A549 (cell line): ENCODE results near the gene CPB2. TPM values are rescaled to one million over a fixed set of nuclear protein-coding genes. Genes with fewer than 3 reads are reported as not detected.

Experiments used
- ATAC-seq, 2 experiments: fragments of 200-7000 bp in 1 of 2; fragments of >200 bp in 1 of 2; cut with Nextera tagmentation in 1 of 2; cut with Tn5 transposase in 1 of 2; 3 replicates each; pipeline versions ENCODE4 v1.8.0 to v1.9.1; 2018 to 2020; ENCODE audit warnings: mild to moderate bottlenecking in 1 of 2, moderate library complexity in 1 of 2
- CTCF ChIA-PET: fragments of 300-600 bp; sonication (Branson Sonifier 250); formaldehyde crosslinking; extraction: SDS; loops from one replicate; lab custom pipeline; 2021; ENCODE audit warnings: antibody characterized with exemption, inconsistent platforms; lab: Yijun Ruan, JAX
- POLR2A ChIA-PET: fragments of 350-600 bp; formaldehyde crosslinking; extraction: SDS; loops from one replicate; lab custom pipeline; 2021; ENCODE audit warnings: antibody characterized with exemption, inconsistent platforms; lab: Yijun Ruan, JAX
- DNase-seq, 2 experiments: peaks; one replicate each; pipeline versions ENCODE4 v3.0.0 to v3.0.0-alpha.2; 2011 to 2016; ENCODE audit warnings: low read depth in 1 of 2, low spot score in 1 of 2
- FAIRE-seq: peaks from 2 replicates; lab custom pipeline; 2011; peaks lifted over from hg19 to GRCh38; lab: Jason Lieb, UNC
- H3K27ac ChIP-seq, 2 experiments: fragments of >200 bp; sonication (Bioruptor Twin); formaldehyde crosslinking; 3 replicates each; pipeline ENCODE4 v1.5.1; 2016 to 2017
- H3K4me1 ChIP-seq: fragments of >200 bp; sonication (Bioruptor Twin); formaldehyde crosslinking; 3 replicates; pipeline ENCODE4 v1.6.1; 2016
- H3K4me2 ChIP-seq: fragments of >200 bp; sonication (Bioruptor Twin); formaldehyde crosslinking; 3 replicates; pipeline ENCODE4 v1.6.1; 2016
- H3K4me3 ChIP-seq: fragments of >200 bp; sonication (Bioruptor Twin); formaldehyde crosslinking; 3 replicates; pipeline ENCODE4 v1.5.1; 2016
- H3K9me3 ChIP-seq: fragments of >200 bp; sonication (Bioruptor Twin); formaldehyde crosslinking; 3 replicates; pipeline ENCODE4 v1.6.1; 2016
- CBX2 ChIP-seq: fragments of 200-600 bp; sonication (generic); IDR thresholded peaks from 2 replicates; pipeline ENCODE4 v1.6.1; 2016; ENCODE audit warnings: low read depth, mild to moderate bottlenecking, borderline replicate concordance
- CHD2 ChIP-seq: fragments of 150-350 bp; IDR thresholded peaks from 2 replicates; pipeline ENCODE4 v1.6.1; 2014; ENCODE audit warnings: low read length; ENCODE audit not compliant: partially characterized antibody
- E2F6 ChIP-seq: IDR thresholded peaks from 2 replicates; pipeline ENCODE4 v1.6.1; 2012; ENCODE audit warnings: low read depth, borderline replicate concordance
- EHF ChIP-seq: fragments of 250-450 bp; sonication (Bioruptor Pico); IDR thresholded peaks from 2 replicates; pipeline ENCODE4 v1.5.0; 2020; ENCODE audit warnings: mild to moderate bottlenecking
- EHMT2 ChIP-seq: fragments of 200-600 bp; sonication (generic); IDR thresholded peaks from 2 replicates; pipeline ENCODE4 v1.6.1; 2016; ENCODE audit warnings: antibody characterized with exemption, low read depth, mild to moderate bottlenecking, moderate library complexity
- FOSB ChIP-seq: fragments of 250-450 bp; sonication (Bioruptor Pico); IDR thresholded peaks from 2 replicates; pipeline ENCODE4 v1.5.0; 2020; ENCODE audit warnings: mild to moderate bottlenecking, moderate library complexity
- GATA3 ChIP-seq: IDR thresholded peaks from 2 replicates; pipeline ENCODE4 v1.6.1; 2012; ENCODE audit warnings: borderline replicate concordance
- HDAC2 ChIP-seq: fragments of 200-600 bp; sonication (generic); IDR thresholded peaks from 2 replicates; pipeline ENCODE4 v1.6.1; 2016
- HOXA7 ChIP-seq: fragments of 250-450 bp; sonication (Bioruptor Pico); IDR thresholded peaks from 2 replicates; pipeline ENCODE4 v1.5.0; 2020; ENCODE audit warnings: mild to moderate bottlenecking, moderate library complexity
- HOXB13 ChIP-seq: fragments of 250-450 bp; sonication (Bioruptor Pico); IDR thresholded peaks from 2 replicates; pipeline ENCODE4 v1.5.0; 2020; ENCODE audit warnings: low read depth, mild to moderate bottlenecking, moderate library complexity
- JUN ChIP-seq, 2 experiments: fragments of >200 bp; sonication (Bioruptor Twin); formaldehyde crosslinking; IDR thresholded peaks; 2 replicates in 1 of 2; 3 replicates in 1 of 2; pipeline ENCODE4 v1.6.1; 2016 to 2017
- JUNB ChIP-seq: fragments of >200 bp; sonication (Bioruptor Twin); formaldehyde crosslinking; IDR thresholded peaks from 2 replicates; pipeline ENCODE4 v1.6.1; 2016
- MAFK ChIP-seq: fragments of 450-650 bp; IDR thresholded peaks from 2 replicates; pipeline ENCODE4 v1.6.1; 2014; ENCODE audit not compliant: partially characterized antibody
- MAX ChIP-seq: IDR thresholded peaks from 2 replicates; pipeline ENCODE4 v1.6.1; 2012
- MAZ ChIP-seq: fragments of 150-350 bp; IDR thresholded peaks from 2 replicates; pipeline ENCODE4 v1.6.1; 2014; ENCODE audit warnings: antibody characterized with exemption, low read depth, low read length, borderline replicate concordance
- MYC ChIP-seq: IDR thresholded peaks from 2 replicates; pipeline ENCODE4 v1.6.1; 2012; ENCODE audit warnings: mild to moderate bottlenecking, inconsistent platforms, low read length, improper control_type of control experiment, borderline replicate concordance
- NFE2L2 ChIP-seq: fragments of 150-350 bp; conservative IDR thresholded peaks from 2 replicates; pipeline ENCODE4 v1.6.1; 2014; ENCODE audit warnings: low read length
- PHF8 ChIP-seq: fragments of 200-600 bp; sonication (generic); IDR thresholded peaks from 2 replicates; pipeline ENCODE4 v1.6.1; 2016; ENCODE audit warnings: low read depth, mild to moderate bottlenecking, antibody characterized with exemption, moderate library complexity, borderline replicate concordance
- RAD21 ChIP-seq, 2 experiments: fragments of >200 bp in 1 of 2; sonication (Bioruptor Twin) in 1 of 2; formaldehyde crosslinking in 1 of 2; IDR thresholded peaks in 1 of 2; conservative IDR thresholded peaks in 1 of 2; 2 replicates in 1 of 2; 3 replicates in 1 of 2; pipeline ENCODE4 v1.6.1; 2012 to 2018; ENCODE audit warnings: inconsistent platforms in 1 of 2
- RARB ChIP-seq: fragments of 250-450 bp; sonication (Bioruptor Pico); IDR thresholded peaks from 2 replicates; pipeline ENCODE4 v1.8.0; 2021; ENCODE audit warnings: mild to moderate bottlenecking, moderate library complexity
- REST ChIP-seq: fragments of 200-600 bp; sonication (generic); IDR thresholded peaks from 2 replicates; pipeline ENCODE4 v1.6.1; 2016; ENCODE audit warnings: antibody characterized with exemption, mild to moderate bottlenecking, moderate library complexity
- RNF2 ChIP-seq: fragments of 200-600 bp; sonication (generic); IDR thresholded peaks from 2 replicates; pipeline ENCODE4 v1.6.1; 2016; ENCODE audit warnings: low read depth, mild to moderate bottlenecking, antibody characterized with exemption, moderate library complexity, borderline replicate concordance
- USF2 ChIP-seq: fragments of 450-650 bp; IDR thresholded peaks from 2 replicates; pipeline ENCODE4 v1.6.1; 2014; ENCODE audit warnings: antibody characterized with exemption
- ZSCAN20 ChIP-seq: fragments of 250-450 bp; sonication (Bioruptor Pico); IDR thresholded peaks from 2 replicates; pipeline ENCODE4 v1.8.0; 2022; ENCODE audit warnings: mild to moderate bottlenecking, moderate library complexity
- WGBS: methylation state at CpG from one replicate; pipeline ENCODE4 v1.1.6; 2017; ENCODE audit errors: missing lambda C conversion rate; 5-methylcytosine and 5-hydroxymethylcytosine counted together
- polyA plus RNA-seq, 4 experiments: library from polyadenylated mRNA; depleted of rRNA in 3 of 4; stranded (reverse); fragments of >200 nt; fragmentation: RNase III in 1 of 4; extraction: RNeasy Plus Mini Kit Qiagen cat#74134 plus additional on column Dnase treatment in 1 of 4; gene quantifications; 2 replicates in 3 of 4; 3 replicates in 1 of 4; pipeline ENCODE4 v1.2.3, GENCODE V29; 2011 to 2017

CPB2 gene
- polyA plus RNA-seq, 2 of the 4 experiments (the other 2 are of a cell fraction) = 0.05 to 0.48 TPM

- FAIRE-seq = no peak
- Histone ChIP-seq H3K27ac (no peak overlapping the region), H3K4me1 (no peaks in the 10 kb centered on the region), H3K4me2 (peak overlapping the region; percentile 69), H3K9me3 (no peaks in the 10 kb centered on the region), H3K4me3 (0 out of 3 replicates have a peak overlapping the region, but pooled peaks have one; percentile 12)
- no peak for TF ChIP-seq CBX2
- no peak for TF ChIP-seq GATA3
- TF ChIP-seq USF2 = no peak
- no peak for TF ChIP-seq ZSCAN20 (CRISPR knock-in tag)
- TF ChIP-seq RAD21 (conservative IDR thresholded peaks at IDR 0.05 in 1 of 2, IDR thresholded peaks at IDR 0.05 in 1 of 2) = no peak
- no peak for TF ChIP-seq E2F6
- TF ChIP-seq EHF (CRISPR knock-in tag) = no peak
- TF ChIP-seq MYC = no peak
- no peak for TF ChIP-seq FOSB
- TF ChIP-seq NFE2L2 = no peak
- TF ChIP-seq MAFK = no peak
- TF ChIP-seq CHD2 = no peak
- POLR2A ChIA-PET = no interaction called here
- CTCF ChIA-PET = no interaction called here
- no peak for ATAC-seq
- no peak for DNase-seq
Measured at GRCh38 chr13:46087481-46087880, 17.4 kb downstream of the CPB2 start.

- CTCF ChIA-PET = interaction anchor here (1.1 kb wide), 1 partner anchor 40 kb away, joined by 4 read pairs; no protein-coding TSS in a partner anchor
- no peaks in the 10 kb centered on the region for H3K4me1 ChIP-seq
- H3K4me3 ChIP-seq = peak overlapping the region; percentile 12; the same call in 1 of the 3 replicates
- no peak overlapping the region for H3K27ac ChIP-seq
- POLR2A ChIA-PET = no interaction called here
- no peaks in the 10 kb centered on the region for H3K9me3 ChIP-seq
- ATAC-seq (peak; percentile 78 to 95; a peak in 5 of 6 replicates), FAIRE-seq (no peak), DNase-seq (no peak)
- 14% methylated on average over 6 of the region's 12 CpGs for WGBS
- peak overlapping the region; percentile 69 for H3K4me2 ChIP-seq
- TF ChIP-seq RNF2 (no peak), FOSB (no peak), HOXB13 (no peak), MAFK (no peak), EHMT2 (no peak), MAX (no peak), HDAC2 (no peak), JUNB (no peak), HOXA7 (no peak), JUN (IDR thresholded peaks at IDR 0.05) (no peak), MAZ (no peak), PHF8 (no peak), RARB (no peak), REST (no peak), EHF (CRISPR knock-in tag) (no peak)
Measured at GRCh38 chr13:46086985-46087384, 17.8 kb downstream of the CPB2 start.
